Fibroblast of lung (primary cell): Measurements from ENCODE around the gene MCF2L2.

Experiments used
- CTCF ChIP-seq, 2 donors: IDR thresholded peaks in 1 of 2; conservative IDR thresholded peaks in 1 of 2; 1 replicate in 1 of 2; 2 replicates in 1 of 2; pipeline ENCODE4 v1.5.1; 2011 to 2012; ENCODE audit warnings: low read length in 2 of 2, control low read depth in 1 of 2, inconsistent platforms in 1 of 2, low read depth in 1 of 2, mild to moderate bottlenecking in 1 of 2
- EZH2 ChIP-seq: IDR thresholded peaks from 2 replicates; pipeline ENCODE4 v1.5.1; 2012; ENCODE audit warnings: low read length, control low read depth, mild to moderate bottlenecking; ENCODE audit errors: missing control alignments

- TF ChIP-seq EZH2 (no peak), CTCF (conservative IDR thresholded peaks at IDR 0.05 in 1 of 2, IDR thresholded peaks at IDR 0.05 in 1 of 2; ENCODE audit: low read depth in 1 of 2, low read length in 2 of 2) (no peak)
Observed at GRCh38 chr3:183220828-183221227, 207.6 kb downstream of the MCF2L2 start.
